AG04449 (cell line): ENCODE results near the gene TMEM150C.

ENCODE experiments used
- CTCF ChIA-PET: fragments of 350-600 bp; formaldehyde crosslinking; extraction: SDS; loops from one replicate; lab custom pipeline; 2021; ENCODE audit warnings: antibody characterized with exemption; lab: Yijun Ruan, JAX
- POLR2A ChIA-PET: fragments of 400-600, 350-600 bp; formaldehyde crosslinking; extraction: SDS; loops from one replicate; lab custom pipeline; 2020; ENCODE audit warnings: antibody characterized with exemption, inconsistent platforms; lab: Yijun Ruan, JAX
- DNase-seq: peaks from one replicate; pipeline ENCODE4 v3.0.0-alpha.2; 2010; ENCODE audit warnings: low read depth, low spot score
- H3K4me3 ChIP-seq: 2 replicates; pipeline ENCODE4 v1.5.1; 2011; ENCODE audit warnings: low read depth, mild to moderate bottlenecking, control low read depth, low read length
- TF ChIP-seq, protein P1 (sequence below): IDR thresholded peaks from one replicate; pipeline ENCODE4 v1.5.1; 2011; ENCODE audit warnings: mild to moderate bottlenecking, moderate library complexity, low read length, control low read depth, inconsistent platforms; ENCODE audit not compliant: insufficient read depth; ENCODE audit errors: missing control alignments

Gene TMEM150C

DNA sequence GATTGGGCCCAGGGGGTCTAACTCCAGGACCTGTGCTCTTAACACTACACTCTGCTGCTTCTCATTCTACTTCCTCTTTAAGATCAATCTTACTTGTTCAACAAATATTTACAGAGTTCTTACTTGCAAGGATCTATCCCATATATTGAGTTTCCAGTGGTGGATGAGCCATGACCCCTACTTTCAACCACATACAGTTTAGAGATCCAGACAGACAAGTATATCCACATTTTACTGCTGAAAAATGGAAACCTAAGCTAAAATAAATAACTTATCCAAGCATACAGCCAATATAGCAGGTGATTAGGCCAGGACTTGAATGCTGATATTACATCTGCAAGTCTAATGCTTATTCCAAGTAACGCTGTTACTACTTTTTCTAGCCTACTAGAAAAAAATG lies 18.7 kb downstream of the TMEM150C start:
- TF ChIP-seq, protein P1, sequence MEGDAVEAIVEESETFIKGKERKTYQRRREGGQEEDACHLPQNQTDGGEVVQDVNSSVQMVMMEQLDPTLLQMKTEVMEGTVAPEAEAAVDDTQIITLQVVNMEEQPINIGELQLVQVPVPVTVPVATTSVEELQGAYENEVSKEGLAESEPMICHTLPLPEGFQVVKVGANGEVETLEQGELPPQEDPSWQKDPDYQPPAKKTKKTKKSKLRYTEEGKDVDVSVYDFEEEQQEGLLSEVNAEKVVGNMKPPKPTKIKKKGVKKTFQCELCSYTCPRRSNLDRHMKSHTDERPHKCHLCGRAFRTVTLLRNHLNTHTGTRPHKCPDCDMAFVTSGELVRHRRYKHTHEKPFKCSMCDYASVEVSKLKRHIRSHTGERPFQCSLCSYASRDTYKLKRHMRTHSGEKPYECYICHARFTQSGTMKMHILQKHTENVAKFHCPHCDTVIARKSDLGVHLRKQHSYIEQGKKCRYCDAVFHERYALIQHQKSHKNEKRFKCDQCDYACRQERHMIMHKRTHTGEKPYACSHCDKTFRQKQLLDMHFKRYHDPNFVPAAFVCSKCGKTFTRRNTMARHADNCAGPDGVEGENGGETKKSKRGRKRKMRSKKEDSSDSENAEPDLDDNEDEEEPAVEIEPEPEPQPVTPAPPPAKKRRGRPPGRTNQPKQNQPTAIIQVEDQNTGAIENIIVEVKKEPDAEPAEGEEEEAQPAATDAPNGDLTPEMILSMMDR: no peak
- ChIA-PET CTCF (interaction anchor here (0.7 kb wide), 1 partner anchor 10 kb away, joined by 3 read pairs; no protein-coding TSS in a partner anchor), POLR2A (no interaction called here)
- no peak overlapping the region for H3K4me3 ChIP-seq
- no peak for DNase-seq

DNA sequence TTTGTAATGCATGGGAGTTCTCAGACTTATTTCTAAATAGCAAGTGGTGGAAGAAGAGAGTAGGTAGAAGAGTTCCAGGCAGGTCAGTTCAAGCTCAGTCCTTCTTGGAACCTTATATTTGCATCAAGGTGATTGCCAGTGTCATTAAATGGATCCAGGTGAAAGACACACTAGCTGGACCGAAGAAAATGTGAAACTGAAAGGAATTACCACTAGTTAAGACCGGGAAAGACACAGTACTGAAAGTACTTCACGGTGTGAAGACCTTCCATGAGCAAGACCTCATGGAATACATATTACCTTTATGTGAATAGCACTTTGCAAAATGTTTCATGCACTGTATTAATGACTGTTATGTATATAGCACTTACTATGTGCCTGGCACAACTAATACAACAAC lies 19.1 kb downstream of the TMEM150C start:
- no peak for DNase-seq
- CTCF ChIA-PET: no interaction called here
- POLR2A ChIA-PET: no interaction called here
- no peak overlapping the region for H3K4me3 ChIP-seq
- TF ChIP-seq, protein P1: no peak

- CTCF ChIA-PET: no interaction called here
Observed at GRCh38 chr4:82529322-82529721, 32.5 kb downstream of the TMEM150C start.

GRCh38 chr4:82528868-82529267 lies 32.9 kb downstream of the TMEM150C start:
- H3K4me3 ChIP-seq: no peak overlapping the region
- CTCF ChIA-PET: no interaction called here
- no peak for DNase-seq
- POLR2A ChIA-PET: no interaction called here
- TF ChIP-seq, protein P1: no peak

More at GRCh38 chr4:82529322-82529721, 32.5 kb downstream of the TMEM150C start:
- no peak overlapping the region for H3K4me3 ChIP-seq
- DNase-seq: no peak
- TF ChIP-seq, protein P1: no peak
- POLR2A ChIA-PET: no interaction called here

DNA sequence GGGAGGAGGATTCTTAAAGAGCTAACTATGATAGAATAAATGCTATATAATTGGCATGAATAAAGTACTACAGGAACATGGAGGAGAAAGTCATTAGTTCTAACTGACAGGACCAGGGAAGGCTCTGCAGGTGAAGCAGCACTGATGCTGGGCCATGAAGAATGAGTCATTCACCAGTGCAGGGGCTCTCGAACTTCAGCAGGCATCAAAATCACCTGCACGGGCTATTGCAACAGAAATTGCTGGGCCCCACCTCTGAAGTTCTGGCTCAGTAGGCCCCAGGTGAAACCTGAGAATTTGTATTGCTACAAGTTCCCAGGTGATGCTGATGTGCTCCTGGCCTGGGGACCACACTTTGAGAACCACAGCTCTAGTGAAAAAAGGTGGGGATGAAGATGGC lies 33.7 kb downstream of the TMEM150C start:
- TF ChIP-seq, protein P1: no peak
- DNase-seq: no peak
- CTCF ChIA-PET: interaction anchor here (1.6 kb wide), 1 partner anchor 211 kb away, joined by 5 read pairs; no protein-coding TSS in a partner anchor
- H3K4me3 ChIP-seq: no peak overlapping the region
- POLR2A ChIA-PET: no interaction called here

DNA sequence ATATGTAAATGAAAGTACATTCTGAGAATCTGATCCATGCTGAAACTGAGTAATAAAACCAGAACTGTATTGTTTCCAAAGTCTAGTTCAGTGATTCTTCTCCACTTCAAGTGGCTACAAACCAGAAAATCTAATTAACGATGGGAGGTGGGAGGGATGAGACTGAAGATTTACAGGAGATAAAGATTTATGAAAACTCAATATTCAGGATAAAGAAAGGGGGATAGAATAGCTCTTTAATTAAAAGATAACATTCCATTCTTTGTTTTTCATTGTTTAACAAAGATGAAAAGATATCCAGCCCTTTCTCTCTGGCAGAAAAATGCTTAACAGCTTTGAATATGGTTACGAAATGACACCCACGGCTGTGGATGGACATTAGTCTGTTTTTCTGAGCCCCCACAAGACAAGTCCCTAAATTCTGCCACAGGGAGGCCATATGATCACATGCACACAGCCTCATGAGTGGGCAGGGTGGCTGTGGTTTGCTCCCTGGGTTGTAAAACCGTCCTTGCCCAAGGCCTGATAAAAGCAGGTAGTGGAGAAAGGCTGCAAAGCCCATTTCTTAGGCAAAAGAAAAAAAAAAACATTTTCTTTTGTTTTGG lies 36.4 kb downstream of the TMEM150C start:
- TF ChIP-seq, protein P1: no peak
- ChIA-PET POLR2A (no interaction called here), CTCF (no interaction called here)
- no peak overlapping the region for H3K4me3 ChIP-seq
- DNase-seq: no peak
